LoVo (cell line): ENCODE data around the gene CACNA1H.

Experiments used
- DNase-seq: peaks from one replicate; pipeline ENCODE4 v3.0.0-alpha.2; 2016; ENCODE audit warnings: low spot score

The CACNA1H gene

DNA sequence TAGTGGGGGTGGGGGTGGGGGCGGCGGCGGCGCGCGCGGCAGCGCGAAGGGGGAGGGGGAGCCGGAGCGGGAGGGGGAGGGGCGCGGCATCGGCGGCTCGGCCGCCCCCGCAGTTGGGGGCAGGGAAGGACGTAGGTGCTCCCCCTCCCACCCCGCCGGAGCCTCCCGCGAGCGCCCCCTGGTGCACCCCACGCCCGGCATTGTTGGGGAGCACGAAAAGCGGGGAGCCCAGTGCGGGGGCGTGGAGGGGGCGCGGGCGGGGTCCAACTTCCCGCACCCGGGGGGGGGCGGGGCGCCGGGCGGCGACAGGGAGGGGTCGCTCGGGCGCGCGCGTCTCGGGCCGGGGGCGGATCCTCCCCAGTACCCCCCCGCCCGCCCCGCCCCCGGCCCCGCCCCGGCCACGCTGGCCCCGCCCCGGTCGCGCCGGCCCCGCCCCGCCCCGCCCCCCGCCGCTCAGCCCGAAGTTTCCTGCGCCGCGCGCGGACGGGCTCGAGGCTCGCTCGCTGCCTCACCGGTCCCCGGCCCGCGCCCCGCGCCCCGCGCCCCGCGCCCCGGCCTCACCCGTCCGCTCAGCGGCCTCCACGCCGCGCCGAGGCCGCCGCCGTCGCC is at the start of gene CACNA1H:
TSS of gene CACNA1H (plus strand) at position 456 of the 609 bp plus-strand sequence. CDS start 632 bp downstream, outside the sequence.
- DNase-seq, result no peak

DNA sequence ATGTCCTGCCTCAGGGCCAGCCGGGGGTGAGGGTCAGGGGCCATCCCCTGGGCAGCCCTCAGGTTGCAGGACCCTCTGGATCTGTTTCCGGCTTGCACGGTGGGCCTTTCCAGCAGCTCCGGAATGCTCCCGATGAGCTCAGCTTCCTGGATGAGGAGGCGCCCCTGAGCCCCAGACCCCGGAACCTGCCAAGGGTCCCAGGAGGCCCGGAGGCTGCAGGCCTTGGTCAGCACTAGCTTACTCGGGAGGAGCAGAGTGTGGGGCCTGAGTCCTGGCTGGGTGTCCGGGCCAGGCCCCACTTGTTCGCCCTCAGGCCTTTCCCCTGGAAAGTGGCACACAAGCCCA is 49.3 kb upstream of the CACNA1H start:
- no peak for DNase-seq

DNA sequence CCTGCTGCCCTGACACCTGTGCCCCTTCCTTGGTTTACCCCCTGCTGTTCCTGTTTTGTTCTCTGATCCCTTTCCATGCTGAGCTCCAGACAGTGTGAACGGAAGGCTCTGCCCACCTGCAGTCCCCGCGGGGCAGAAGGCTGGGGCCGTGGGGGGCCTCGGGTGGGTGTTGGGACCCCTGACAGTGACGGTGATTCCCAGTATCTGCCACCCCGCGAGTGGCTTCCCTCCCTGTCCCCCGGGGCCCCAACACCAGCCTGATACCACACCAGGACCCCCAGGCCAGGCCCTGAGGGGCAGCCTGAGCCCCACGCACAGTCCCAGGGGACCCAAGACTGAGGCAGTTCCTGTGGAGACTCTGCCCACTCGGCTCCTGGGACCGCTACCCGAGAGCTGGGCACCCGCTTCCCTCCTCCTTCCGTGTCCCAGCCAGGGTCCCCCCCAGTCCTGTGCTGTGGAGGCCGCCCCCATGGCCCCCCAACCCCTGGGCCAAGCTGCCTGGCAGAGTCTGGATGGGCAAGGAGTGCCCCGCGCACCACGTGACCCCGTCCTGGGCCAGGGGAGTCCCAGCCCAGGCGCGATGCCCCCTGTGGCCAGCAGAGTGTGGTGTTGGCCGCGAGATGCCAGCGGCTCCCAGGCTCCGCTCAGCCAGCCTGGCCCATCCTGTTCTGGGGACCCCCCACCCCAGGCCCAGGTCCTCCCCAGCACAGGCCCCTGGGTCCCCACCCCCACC is 46.9 kb upstream of the CACNA1H start:
- peak; percentile 52 for DNase-seq

DNA sequence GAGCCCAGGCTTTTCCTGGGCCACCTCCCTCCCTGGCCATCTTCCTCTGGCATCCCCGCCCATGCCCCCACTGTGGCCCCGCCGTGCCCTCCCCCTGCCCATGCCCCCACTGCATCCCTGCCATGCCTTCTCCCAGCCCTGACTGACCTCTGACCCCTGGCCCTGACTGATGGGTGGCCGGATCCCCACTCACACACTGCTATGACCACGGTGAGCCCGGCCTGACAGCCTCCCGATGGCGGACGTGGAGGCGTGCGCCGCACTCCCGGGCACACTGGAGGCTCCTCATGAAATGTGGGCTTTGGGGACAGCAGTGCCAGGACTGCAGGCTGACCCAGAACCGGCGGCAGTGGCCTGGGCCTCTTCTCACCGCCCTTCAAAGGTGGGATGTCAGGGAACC is 46.2 kb upstream of the CACNA1H start:
- no peak for DNase-seq

DNA sequence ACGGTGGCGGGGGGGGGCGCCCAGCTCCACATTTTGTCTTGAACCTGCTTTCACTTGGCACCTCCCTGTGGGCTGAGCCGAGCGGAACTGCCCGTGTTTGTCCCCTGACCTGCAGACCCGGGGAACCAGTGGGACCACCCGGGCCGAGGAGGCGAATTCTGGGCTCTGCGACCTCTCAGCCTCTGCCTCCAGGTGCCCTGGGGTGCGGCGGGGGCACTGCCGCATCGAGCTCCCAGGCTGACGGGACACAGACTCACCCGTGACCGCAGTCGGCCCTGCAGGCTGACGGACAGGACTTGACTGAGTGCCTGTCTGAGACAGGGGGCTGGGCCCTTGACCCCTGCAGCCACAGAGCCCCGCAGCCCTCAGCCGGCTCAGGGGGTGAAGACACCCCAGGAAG is 45.8 kb upstream of the CACNA1H start:
- DNase-seq, result no peak

DNA sequence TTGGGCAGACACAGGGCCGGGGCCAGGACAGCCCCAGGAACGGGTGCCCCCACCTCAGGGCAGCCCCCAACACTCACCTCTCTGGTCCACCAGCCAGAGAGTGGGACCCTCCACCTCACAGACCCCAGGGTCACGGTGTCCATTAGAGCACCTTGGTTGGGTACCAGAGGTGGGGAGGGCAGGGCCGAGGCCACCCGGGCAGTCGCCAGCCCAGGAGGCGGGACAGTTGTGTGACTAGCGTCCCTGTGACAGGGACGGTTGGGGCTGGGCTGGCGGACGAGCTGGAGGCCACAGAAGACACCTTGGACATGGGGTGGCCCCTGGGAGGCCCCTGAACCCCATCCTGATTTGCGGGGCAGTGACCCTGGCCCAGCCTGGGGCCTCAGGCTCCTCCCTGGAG is 45.2 kb upstream of the CACNA1H start:
- DNase-seq, result no peak

DNA sequence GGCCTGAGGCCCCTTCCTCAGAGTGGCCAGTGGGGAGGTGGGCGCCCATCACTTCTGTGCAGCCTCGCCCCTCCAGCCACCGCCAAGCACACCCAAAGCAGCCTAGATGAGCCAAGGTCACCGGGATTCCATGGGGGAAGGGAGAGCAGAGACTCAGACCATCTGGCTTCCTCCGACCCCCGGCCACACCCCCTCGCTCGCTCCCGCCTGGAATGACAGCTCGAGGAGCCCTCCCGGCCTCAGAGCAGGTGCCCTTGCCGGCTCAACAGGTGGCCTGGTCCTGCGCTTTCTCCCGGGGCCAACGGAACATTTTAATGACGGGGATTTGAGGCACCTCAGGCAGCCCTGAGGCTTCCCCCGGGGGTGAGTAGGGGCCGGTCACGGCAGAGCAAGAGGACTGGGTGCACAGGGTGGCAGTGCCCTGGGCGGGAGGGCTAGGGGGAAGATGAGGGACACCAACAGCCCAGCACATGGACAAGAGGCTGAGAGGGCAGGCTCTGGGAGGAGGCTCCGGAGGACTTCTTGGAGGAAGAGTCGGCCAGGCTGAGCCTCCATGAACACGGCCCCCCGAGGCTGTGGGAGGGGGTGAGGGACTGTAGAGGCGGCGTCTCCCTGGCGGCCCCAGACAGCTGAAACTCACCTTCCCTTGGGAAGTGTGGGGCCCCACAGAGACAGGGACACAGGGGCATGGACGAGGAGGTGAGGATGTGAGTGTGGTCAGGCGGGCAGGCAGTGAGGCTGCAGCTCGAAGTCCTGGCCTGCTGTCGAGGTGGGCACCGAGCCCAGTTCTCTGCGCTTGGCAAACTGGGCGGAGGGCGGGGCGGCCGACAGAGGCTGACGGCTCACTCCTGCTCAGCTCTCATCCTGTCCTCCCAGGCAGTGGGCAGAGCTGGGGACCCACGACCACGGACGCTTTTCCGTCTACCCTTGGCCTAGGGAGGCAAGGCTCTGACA is 44.3 kb upstream of the CACNA1H start:
- no peak for DNase-seq

DNA sequence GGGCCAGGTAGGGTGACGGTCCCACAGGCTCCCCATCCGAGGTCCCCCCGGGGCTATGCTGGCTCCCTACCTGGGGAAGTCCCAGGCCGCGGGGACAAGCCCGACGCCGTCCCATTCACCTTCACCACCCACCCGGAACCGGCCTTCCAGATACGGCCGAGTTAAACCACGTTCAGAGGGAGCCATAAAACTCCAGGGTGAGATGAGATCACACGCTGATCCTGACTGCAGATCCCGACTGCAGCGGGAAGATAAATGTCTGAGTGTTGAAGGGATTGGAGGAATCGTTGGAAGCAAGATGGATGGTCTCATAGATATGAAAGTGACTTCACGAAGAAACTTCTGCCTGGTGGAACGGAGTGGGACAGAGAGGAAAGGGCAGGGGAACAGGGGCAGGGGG is 43.3 kb upstream of the CACNA1H start:
- DNase-seq, result no peak

DNA sequence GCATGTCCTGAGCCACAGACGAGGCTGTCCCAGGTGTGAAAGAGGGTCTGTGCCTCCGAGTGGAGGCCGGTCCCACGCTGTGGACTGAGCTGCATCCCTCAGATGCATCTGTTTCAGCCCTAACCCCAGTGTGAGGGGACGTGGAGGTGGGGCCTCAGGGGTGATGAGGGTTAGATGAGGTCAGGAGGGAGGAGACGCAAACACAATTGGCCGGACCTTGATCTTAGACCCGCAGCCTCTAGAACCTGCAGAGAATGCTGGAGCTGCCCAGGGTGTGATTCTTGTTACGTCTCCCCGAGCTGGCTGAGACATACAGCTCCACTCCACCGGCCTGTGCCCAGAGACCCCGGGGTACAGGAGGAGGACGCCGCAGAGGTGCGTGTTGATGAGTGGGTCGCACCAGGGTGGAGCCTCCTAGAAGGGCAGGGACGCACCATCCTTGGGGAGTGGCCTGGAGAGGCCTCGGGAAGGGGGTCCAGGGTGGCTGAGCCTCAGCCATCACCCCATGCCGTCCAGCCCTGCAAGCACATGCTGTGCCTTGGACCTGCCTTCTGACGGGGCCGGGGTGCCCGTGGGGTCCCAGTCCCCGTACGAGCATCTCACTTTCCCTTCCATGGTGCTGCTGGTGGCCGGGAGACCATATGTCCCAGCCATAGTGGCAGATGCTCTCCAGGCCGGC is 40.3 kb upstream of the CACNA1H start:
- no peak for DNase-seq

DNA sequence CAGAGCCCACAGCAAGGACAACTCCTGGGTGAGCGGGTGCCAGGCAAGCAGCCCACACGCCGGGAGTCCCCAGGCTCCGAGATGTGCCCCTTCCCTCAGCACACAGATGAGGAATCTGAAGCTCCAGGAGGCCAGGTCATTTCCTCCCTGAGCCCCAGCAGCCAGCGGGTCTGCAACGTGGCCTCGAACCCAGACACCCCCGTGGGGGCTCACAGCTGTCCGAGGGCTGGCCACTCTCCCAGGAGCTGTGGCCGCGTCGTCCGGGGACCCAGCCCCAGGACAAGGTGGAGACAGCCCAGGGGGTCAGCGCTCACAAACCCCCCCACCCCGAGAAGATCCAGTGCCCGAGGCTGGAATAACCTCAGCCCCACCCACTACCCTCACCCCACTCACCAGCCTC is 39.4 kb upstream of the CACNA1H start:
- DNase-seq, result no peak

DNA sequence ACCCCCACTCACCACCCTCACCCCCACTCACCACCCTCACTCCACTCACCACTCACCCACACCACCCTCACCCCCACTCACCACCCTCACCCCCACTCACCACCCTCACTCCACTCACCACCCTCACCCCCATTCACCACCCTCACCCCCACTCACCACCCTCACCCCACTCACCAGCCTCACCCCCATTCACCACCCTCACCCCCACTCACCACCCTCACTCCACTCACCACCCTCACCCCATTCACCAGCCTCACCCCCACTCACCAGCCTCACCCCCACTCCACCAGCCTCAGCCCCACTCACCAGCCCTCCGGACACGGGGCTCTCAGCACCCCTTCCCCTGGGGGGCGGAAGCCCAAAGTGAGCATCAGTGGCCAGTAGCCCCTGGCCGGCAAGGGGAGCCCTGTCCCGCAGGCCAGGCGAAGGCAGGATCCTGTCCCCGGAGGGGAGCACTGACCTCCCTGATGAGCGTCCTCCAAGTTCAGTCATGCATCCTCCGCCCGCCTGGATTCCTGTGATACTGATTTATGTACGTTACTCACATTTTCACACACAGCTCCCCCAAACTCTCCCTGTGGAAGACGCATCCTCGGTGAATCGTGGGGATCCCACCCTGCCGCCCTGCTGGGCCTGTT is 38.9 kb upstream of the CACNA1H start:
- DNase-seq, result no peak

DNA sequence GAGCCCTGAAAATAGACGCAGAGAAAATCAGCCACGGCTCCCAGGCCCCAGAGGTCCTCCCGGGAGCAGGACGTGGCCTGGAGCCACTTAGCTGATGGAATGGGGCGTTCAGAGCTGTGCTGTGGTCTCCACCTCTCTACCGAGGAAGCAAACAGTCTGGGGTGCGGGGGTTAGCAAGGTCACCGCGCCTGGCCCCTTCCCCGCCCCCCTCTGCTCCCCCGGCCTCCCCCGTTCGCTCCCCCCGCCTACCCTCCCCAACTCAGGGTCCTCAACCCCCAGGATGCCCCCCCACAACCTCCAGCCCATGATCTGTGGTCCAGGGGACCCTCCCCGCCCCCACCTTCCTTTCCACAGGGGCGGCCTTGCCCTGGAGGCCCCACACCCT is 36.2 kb upstream of the CACNA1H start:
- no peak for DNase-seq

DNA sequence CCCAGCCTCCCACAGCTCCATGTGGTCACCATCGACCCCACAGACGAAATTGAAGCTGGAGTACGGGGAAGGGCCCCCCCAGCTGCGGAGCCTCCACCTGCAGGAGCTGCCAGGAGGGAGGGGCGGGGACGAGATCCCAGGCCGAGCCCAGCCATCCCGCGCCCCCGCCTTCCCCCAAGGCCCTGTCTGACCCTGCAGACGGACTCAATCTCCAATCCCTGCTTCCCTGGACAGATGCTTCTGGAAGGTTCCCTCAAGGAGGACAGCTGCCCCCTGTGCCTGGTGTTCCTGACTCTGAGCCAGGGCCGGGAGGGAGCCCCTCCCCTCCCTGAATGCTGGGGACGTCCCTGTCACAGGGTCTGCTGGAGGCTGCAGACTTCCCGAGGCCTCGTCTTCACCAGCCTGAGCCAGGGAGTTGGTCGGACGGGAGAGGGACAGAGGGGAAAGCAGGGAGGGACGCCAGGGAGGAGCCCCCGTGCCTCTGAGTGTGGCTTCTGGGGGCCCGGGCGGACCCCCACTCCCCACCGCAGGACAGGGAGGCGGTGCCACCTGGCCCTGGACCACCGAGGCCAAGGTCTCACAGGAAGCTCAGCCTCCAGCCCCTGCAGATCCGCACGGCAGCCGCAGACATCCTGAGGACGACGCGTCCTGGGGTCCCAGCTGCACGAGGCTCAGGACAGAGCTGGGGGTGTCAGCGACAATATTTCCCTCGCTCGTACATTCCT is 35.6 kb upstream of the CACNA1H start:
- DNase-seq, result no peak

DNA sequence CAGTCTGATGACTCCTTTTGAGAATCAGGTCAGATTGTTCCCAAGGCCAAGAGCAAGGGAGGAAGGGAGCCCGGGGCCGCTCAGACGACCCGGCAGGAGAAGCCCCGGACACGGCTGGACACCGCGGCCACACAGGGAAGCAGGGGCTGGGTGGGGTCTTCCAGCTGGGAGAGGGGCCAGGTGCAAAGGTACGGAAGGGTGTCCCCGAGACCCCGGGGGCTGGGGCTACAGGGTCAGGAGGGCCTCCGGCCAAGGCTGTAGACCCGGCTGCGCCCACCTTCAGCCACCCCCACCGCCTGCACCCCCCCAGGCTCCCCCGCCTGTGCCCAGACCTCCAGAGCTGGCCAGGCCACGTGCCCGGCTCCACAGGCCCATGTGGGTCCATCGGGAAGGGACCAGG is 35.0 kb upstream of the CACNA1H start:
- DNase-seq, result no peak

DNA sequence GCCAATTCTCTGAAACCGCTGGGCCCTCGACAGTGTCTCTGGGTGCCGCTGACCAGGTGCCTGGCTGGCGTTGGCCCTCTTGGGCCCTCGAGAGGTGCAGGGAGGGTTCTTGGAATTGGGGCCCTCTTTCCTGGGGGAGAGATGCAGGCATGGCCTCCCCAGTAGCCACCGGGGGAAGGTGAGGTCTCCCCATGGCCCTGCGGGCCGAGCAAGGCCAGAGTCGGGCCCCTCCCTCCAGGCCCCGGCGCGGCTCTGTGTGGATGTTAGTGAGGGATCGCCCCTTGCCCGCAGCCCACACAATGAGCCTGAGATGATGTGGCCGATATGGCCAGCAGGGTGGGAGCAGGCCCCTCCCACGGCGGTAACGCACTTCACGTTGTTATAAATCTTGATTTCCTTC is 33.8 kb upstream of the CACNA1H start:
- no peak for DNase-seq

DNA sequence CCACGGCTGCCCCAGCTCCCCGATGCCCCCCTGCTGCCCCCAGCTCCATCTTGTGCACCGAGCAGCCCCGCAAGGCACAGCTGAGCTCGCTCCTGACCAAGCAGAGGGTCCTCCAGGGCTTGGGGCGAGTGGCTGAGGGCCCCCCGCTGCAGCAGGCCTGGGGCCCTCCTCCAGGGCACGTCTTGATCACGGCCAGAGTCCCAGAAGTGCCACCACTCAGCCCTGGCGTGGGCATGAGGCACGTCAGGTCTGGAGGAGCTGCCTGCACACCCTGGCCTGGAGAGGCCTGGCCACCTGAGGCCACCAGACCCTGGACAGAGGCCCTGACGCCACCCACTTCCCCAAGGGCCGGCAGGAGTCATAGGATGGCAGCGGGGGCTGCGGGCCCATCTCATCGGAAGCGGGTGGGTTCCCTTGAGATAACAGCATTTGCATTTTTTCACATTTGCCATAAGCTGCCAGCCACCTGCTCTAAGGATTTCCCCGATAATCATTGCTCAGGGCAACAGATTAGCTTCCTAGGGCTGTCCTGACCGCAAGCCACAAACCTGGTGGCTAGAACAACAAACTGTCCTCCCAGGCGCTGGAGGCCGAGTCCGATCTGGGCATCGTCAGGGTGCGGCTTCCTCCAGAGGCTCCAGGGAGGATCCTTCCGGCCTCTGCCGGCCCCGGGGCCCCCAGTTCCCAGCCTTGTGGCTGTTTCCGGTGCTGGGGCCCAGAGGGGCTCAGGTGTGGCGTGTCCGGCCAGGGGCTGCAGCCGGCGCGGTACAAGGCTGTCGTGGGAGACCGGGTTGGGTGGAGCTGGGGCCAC is 32.9 kb upstream of the CACNA1H start:
- no peak for DNase-seq

DNA sequence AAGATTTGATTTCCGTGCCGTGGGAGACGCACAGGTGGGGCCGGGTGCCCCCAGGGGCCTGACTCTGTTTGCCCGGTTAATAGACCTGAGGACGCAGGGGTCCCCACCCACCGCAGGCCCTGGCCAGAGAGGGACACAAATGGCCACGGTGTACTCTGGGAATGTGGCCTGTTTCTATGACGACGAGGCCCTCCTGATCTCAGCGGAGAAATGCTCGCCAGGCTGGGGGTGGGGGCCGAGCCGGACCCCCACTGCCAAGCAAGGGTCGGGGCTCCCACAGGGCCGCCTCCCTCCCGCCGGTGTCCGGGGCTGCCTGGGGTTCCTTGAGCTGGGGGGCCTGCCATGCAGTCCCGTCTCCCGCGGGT is 32.3 kb upstream of the CACNA1H start:
- no peak for DNase-seq

DNA sequence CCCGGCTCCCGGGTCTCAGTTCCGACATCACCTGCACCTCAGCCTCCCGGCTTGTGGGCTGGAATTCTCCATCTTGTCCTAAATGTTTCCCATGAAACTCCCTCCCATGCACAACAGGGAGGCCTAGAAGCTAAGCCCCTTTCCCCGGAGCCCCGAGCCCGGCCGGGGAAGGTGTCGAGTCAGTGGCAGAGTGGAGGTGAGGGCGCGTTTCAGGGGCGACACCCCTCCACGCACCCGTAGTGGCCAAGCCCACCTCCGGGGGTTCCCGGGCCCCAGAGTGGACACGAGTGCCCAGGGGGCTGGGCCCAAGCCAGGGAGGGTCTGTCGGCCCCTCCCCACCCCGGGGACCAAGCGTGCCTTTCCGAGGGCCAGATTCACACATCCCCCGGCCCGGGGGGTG is 31.9 kb upstream of the CACNA1H start:
- no peak for DNase-seq

DNA sequence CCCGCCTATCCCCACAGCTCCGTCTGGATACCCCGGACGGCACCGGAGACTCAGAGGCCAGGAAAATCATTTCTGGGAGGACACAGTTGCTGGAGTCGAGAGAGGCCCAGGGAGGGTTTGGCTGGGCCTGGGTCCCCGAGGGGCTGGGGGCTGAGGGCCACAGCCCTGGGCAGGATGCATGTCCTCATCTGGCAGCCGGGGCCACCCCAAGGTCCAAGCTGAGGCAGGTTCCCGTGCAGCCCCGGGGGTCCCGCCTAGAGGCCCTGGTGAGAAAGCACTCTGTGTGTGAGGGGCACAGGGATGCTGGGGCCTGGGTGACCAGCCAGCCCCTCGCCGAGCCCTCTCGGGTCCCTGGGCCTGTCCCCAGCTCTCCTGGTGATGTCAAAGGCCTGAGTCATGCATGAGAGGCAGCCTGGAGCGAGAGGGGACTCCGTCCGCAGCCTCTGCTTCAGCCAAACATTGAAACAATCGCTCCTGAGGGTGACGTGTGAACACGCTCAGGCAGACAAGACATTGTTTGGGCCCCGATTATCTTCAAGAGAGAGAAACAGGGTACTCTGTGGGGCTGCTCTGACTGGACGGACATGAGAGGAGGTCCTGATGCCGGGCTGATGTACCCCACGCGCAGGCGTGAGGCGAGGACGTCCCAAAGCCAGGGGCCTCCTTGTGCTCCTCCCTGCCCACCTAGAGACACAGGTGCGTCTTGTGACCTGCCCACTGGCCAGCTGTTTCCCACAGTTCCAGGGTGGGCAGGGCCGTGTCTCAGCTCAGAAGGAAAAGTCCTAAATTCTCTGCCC is 31.1 kb upstream of the CACNA1H start:
- DNase-seq, result no peak

DNA sequence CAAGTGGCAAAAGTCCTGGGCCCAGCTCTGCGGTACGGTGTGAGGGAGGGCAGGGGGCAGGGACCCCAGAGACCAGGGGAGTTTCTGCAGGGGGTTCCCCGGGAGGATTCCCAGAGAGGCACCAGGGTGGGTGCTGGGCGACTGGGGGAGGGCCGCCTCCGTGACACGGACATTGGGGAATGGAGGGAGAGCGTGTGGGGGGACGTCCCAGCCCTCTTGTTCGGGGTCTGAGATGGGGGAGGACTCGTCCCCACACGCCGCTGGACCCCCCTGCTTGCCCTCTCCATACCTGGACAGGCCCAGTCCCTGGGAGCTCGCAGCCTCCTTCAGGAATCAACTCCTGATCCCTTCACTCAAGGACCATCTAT is 30.5 kb upstream of the CACNA1H start:
- no peak for DNase-seq
